PC-9 (cell line): ENCODE data around the gene PGC. TPM values are rescaled to one million over a fixed set of nuclear protein-coding genes. Genes with fewer than 3 reads are reported as not detected.

Experiments
- BruUV-seq: library from RNA; stranded (reverse); fragments of 400-500 nt; replicated peaks from 2 replicates; lab custom pipeline; 2021; lab: Mats Ljungman, UMichigan
- CTCF ChIA-PET: fragments of 300-600 bp; sonication (Branson Sonifier 250); formaldehyde crosslinking; loops from one replicate; lab custom pipeline; 2022; ENCODE audit warnings: antibody characterized with exemption; lab: Charles Lee
- POLR2A ChIA-PET: fragments of 300-600 bp; sonication (Branson Sonifier 250); formaldehyde crosslinking; loops from one replicate; lab custom pipeline; 2022; ENCODE audit warnings: antibody characterized with exemption; ENCODE audit not compliant: unreplicated experiment; lab: Charles Lee
- DNase-seq, 2 experiments: peaks; one replicate each; pipeline versions ENCODE4 v3.0.0 to v3.0.0-alpha.2; 2015 to 2022; ENCODE audit warnings: mixed read lengths in 1 of 2
- H2AFZ ChIP-seq: fragments of 200-600 bp; sonication (generic); 2 replicates; pipeline ENCODE4 v1.8.1; 2017; ENCODE audit warnings: antibody characterized with exemption
- H3F3A ChIP-seq: fragments of 200-600 bp; sonication (generic); 2 replicates; pipeline ENCODE4 v1.8.1; 2017; ENCODE audit warnings: antibody characterized with exemption, mild to moderate bottlenecking, low read depth; ENCODE audit not compliant: insufficient read depth
- H3K27ac ChIP-seq: fragments of 200-600 bp; sonication (generic); 2 replicates; pipeline ENCODE4 v1.6.1; 2016; ENCODE audit warnings: mixed run types
- H3K27me3 ChIP-seq: fragments of 200-600 bp; sonication (generic); 2 replicates; pipeline ENCODE4 v1.6.1; 2016; ENCODE audit warnings: low read depth, mixed run types; ENCODE audit not compliant: insufficient read depth
- H3K36me3 ChIP-seq: fragments of 200-600 bp; sonication (generic); 2 replicates; pipeline ENCODE4 v1.6.1; 2016; ENCODE audit warnings: low read depth, mixed run types
- H3K4me1 ChIP-seq: fragments of 200-600 bp; sonication (generic); replicated peaks from 2 replicates; pipeline ENCODE4 v1.6.1; 2016; ENCODE audit warnings: mixed run types; ENCODE audit not compliant: insufficient read depth
- H3K4me2 ChIP-seq: fragments of 200-600 bp; sonication (generic); 2 replicates; pipeline ENCODE4 v1.6.1; 2017; ENCODE audit warnings: mixed run types
- H3K4me3 ChIP-seq: fragments of 200-600 bp; sonication (generic); 2 replicates; pipeline ENCODE4 v1.6.1; 2016; ENCODE audit warnings: mixed run types
- H3K79me2 ChIP-seq: fragments of 200-600 bp; sonication (generic); 2 replicates; pipeline ENCODE4 v1.6.1; 2017; ENCODE audit warnings: low read depth, mixed run types
- H3K9me2 ChIP-seq: fragments of 200-600 bp; sonication (generic); 2 replicates; pipeline ENCODE4 v1.8.1; 2017; ENCODE audit warnings: mild to moderate bottlenecking; ENCODE audit not compliant: insufficient read depth
- H3K9me3 ChIP-seq: fragments of 200-600 bp; sonication (generic); 2 replicates; pipeline ENCODE4 v1.8.1; 2016; ENCODE audit warnings: low read depth; ENCODE audit not compliant: insufficient read depth
- H4K20me1 ChIP-seq: fragments of 200-600 bp; sonication (generic); 2 replicates; pipeline ENCODE4 v1.8.1; 2017; ENCODE audit not compliant: insufficient read depth
- CTCF ChIP-seq: fragments of 200-600 bp; sonication (generic); conservative IDR thresholded peaks from 2 replicates; pipeline ENCODE4 v1.6.1; 2017; ENCODE audit warnings: mixed run types, antibody characterized with exemption, mild to moderate bottlenecking, moderate library complexity
- EZH2 ChIP-seq: fragments of 200-600 bp; sonication (generic); IDR thresholded peaks from 2 replicates; pipeline ENCODE4 v1.8.0; 2017; ENCODE audit warnings: antibody characterized with exemption, low read depth
- intact Hi-C: fragments of 100-400 bp; cut with micrococcal nuclease; formaldehyde crosslinking; loops from one replicate; pipeline ENCODE4 v1.10.0; 2022; ENCODE audit not compliant: unreplicated experiment
- total RNA-seq: library from RNA; stranded (reverse); gene quantifications from 2 replicates; pipeline ENCODE4 v1.2.3, GENCODE V29; 2021

PGC gene
- total RNA-seq, 1 experiment from 2014 or later = not detected

- intact Hi-C loops = no loop called here
- Histone ChIP-seq H2AFZ (no peak overlapping the region), H3K4me3 (no peak overlapping the region), H3K27me3 (no peaks in the 10 kb centered on the region), H3K27ac (no peak overlapping the region), H3K4me1 (peaks cover 14% of the 10 kb centered on the region; the same call in 1 of the 2 replicates), H3K36me3 (no peaks in the 10 kb centered on the region), H3K9me3 (no peaks in the 10 kb centered on the region), H4K20me1 (no peaks in the 10 kb centered on the region), H3K4me2 (no peak overlapping the region), H3F3A (0 out of 2 replicates have a peak, but pooled peaks cover 4% of the 10 kb centered on the region), H3K9me2 (no peaks in the 10 kb centered on the region), H3K79me2 (no peaks in the 10 kb centered on the region)
- CTCF ChIA-PET = interaction anchor here (1.1 kb wide), 1 partner anchor 28 kb away, joined by 3 read pairs; no protein-coding TSS in a partner anchor
- POLR2A ChIA-PET = interaction anchor here (0.6 kb wide), 1 partner anchor 174 kb away, joined by 5 read pairs; no protein-coding TSS in a partner anchor
- BruUV-seq = no TSS peak
- DNase-seq = no peak
- TF ChIP-seq CTCF (no peak), EZH2 (no peak)
These were observed 11.4 kb upstream of the PGC start for GRCh38 chr6:41758641-41759035.

GRCh38 chr6:41757931-41758640 lies 10.9 kb upstream of the PGC start:
- TF ChIP-seq CTCF = no peak
- TF ChIP-seq EZH2 = no peak
- Histone ChIP-seq H3K79me2 (no peaks in the 10 kb centered on the region), H3K4me2 (no peak overlapping the region), H3F3A (0 out of 2 replicates have a peak, but pooled peaks cover 4% of the 10 kb centered on the region), H3K4me3 (no peak overlapping the region), H3K9me3 (no peaks in the 10 kb centered on the region), H3K36me3 (no peaks in the 10 kb centered on the region), H3K9me2 (no peaks in the 10 kb centered on the region), H3K4me1 (peaks cover 14% of the 10 kb centered on the region; the same call in 1 of the 2 replicates), H3K27me3 (no peaks in the 10 kb centered on the region), H4K20me1 (no peaks in the 10 kb centered on the region), H2AFZ (no peak overlapping the region), H3K27ac (no peak overlapping the region)
- CTCF ChIA-PET = interaction anchor here (1.1 kb wide), 1 partner anchor 29 kb away, joined by 3 read pairs; no protein-coding TSS in a partner anchor
- DNase-seq = peak; percentile 16 to 46
- intact Hi-C loops = no loop called here
- BruUV-seq = no TSS peak
- POLR2A ChIA-PET = interaction anchor here (0.6 kb wide), 2 partner anchors 93 to 175 kb away, joined by 3 to 5 read pairs; no protein-coding TSS in a partner anchor

GRCh38 chr6:41757271-41757670 lies 10.1 kb upstream of the PGC start:
- DNase-seq = no peak
- intact Hi-C loops = no loop called here
- H4K20me1 ChIP-seq = no peaks in the 10 kb centered on the region
- no peak overlapping the region for H2AFZ ChIP-seq
- H3K27me3 ChIP-seq = no peaks in the 10 kb centered on the region
- no peaks in the 10 kb centered on the region for H3K9me3 ChIP-seq
- TF ChIP-seq CTCF (no peak), EZH2 (no peak)
- no peaks in the 10 kb centered on the region for H3K36me3 ChIP-seq
- H3K9me2 ChIP-seq = no peaks in the 10 kb centered on the region
- no TSS peak for BruUV-seq
- H3K4me2 ChIP-seq = no peak overlapping the region
- H3K4me1 ChIP-seq = peaks cover 14% of the 10 kb centered on the region; the same call in 1 of the 2 replicates
- no peak overlapping the region for H3K27ac ChIP-seq
- CTCF ChIA-PET = no interaction called here
- POLR2A ChIA-PET = interaction anchor here (0.6 kb wide), 1 partner anchor 92 kb away, joined by 3 read pairs; no protein-coding TSS in a partner anchor
- H3F3A ChIP-seq = 0 out of 2 replicates have a peak, but pooled peaks cover 4% of the 10 kb centered on the region
- H3K79me2 ChIP-seq = no peaks in the 10 kb centered on the region
- no peak overlapping the region for H3K4me3 ChIP-seq
